Body of pancreas (tissue), 4 donors: ENCODE results near the gene PBXIP1.

Experiments used
- POLR2A ChIP-seq, 3 donors: fragments of 450-650 bp; IDR thresholded peaks; one replicate each; pipeline ENCODE4 v1.6.1; 2016; ENCODE audit warnings: antibody characterized with exemption in 3 of 3, mild to moderate bottlenecking in 2 of 3
- TF ChIP-seq, protein P1 (sequence below), 7 experiments: fragments of 450-650 bp in 4 of 7; fragments of 200-600 bp in 3 of 7; sonication (generic) in 3 of 7; IDR thresholded peaks; one replicate each; pipeline ENCODE4 v1.5.1; 2016 to 2019; ENCODE audit warnings: antibody characterized with exemption in 7 of 7

- TF ChIP-seq, protein P1, sequence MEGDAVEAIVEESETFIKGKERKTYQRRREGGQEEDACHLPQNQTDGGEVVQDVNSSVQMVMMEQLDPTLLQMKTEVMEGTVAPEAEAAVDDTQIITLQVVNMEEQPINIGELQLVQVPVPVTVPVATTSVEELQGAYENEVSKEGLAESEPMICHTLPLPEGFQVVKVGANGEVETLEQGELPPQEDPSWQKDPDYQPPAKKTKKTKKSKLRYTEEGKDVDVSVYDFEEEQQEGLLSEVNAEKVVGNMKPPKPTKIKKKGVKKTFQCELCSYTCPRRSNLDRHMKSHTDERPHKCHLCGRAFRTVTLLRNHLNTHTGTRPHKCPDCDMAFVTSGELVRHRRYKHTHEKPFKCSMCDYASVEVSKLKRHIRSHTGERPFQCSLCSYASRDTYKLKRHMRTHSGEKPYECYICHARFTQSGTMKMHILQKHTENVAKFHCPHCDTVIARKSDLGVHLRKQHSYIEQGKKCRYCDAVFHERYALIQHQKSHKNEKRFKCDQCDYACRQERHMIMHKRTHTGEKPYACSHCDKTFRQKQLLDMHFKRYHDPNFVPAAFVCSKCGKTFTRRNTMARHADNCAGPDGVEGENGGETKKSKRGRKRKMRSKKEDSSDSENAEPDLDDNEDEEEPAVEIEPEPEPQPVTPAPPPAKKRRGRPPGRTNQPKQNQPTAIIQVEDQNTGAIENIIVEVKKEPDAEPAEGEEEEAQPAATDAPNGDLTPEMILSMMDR (IDR thresholded peaks at IDR 0.05) = peak; percentile 29 to 89 (median 74)
- TF ChIP-seq POLR2A (IDR thresholded peaks at IDR 0.05) = peak; percentile 63 to 88 (median 86)
These were observed 5.6 kb upstream of the PBXIP1 start, which contains the start of gene PYGO2 for GRCh38 chr1:154961207-154962155.
